SK-N-SH treated with all-trans-retinoic acid at 6 μM for 48 hours (cell line): Measurements from ENCODE around the gene DENND1A.
A peak's percentile ranks its signal among the peaks of the same experiment; 100 is the strongest.

Experiments
- BACH2 ChIP-seq: fragments of 250-450 bp; sonication (Bioruptor Pico); IDR thresholded peaks from 2 replicates; pipeline ENCODE4 v1.9.0; 2021; ENCODE audit warnings: mild to moderate bottlenecking, borderline replicate concordance
- CSDC2 ChIP-seq: fragments of 250-450 bp; sonication (Bioruptor Pico); IDR thresholded peaks from 2 replicates; pipeline ENCODE4 v1.5.0; 2020; ENCODE audit warnings: mild to moderate bottlenecking, moderate library complexity
- ESRRG ChIP-seq: fragments of 250-450 bp; sonication (Bioruptor Pico); IDR thresholded peaks from 2 replicates; pipeline ENCODE4 v1.6.1; 2021; ENCODE audit warnings: mild to moderate bottlenecking
- GLIS3 ChIP-seq: fragments of 250-450 bp; sonication (Bioruptor Pico); IDR thresholded peaks from 2 replicates; pipeline ENCODE4 v1.5.0; 2020; ENCODE audit warnings: mild to moderate bottlenecking, moderate library complexity
- OSR1 ChIP-seq: fragments of 250-450 bp; sonication (Bioruptor Pico); IDR thresholded peaks from 2 replicates; pipeline ENCODE4 v1.8.0; 2022; ENCODE audit warnings: moderate library complexity, mild to moderate bottlenecking, inconsistent platforms
- PATZ1 ChIP-seq: fragments of 250-450 bp; sonication (Bioruptor Pico); IDR thresholded peaks from 2 replicates; pipeline ENCODE4 v1.8.0; 2020; ENCODE audit warnings: mild to moderate bottlenecking, moderate library complexity, borderline replicate concordance
- SNAI2 ChIP-seq: fragments of 250-450 bp; sonication (Bioruptor Pico); IDR thresholded peaks from 2 replicates; pipeline ENCODE4 v1.5.0; 2020; ENCODE audit warnings: mild to moderate bottlenecking, moderate library complexity
- TOX ChIP-seq: fragments of 250-450 bp; sonication (Bioruptor Pico); IDR thresholded peaks from 2 replicates; pipeline ENCODE4 v1.8.0; 2021; ENCODE audit warnings: mild to moderate bottlenecking, moderate library complexity, borderline replicate concordance
- ZFP3 ChIP-seq: fragments of 250-450 bp; sonication (Bioruptor Pico); IDR thresholded peaks from 2 replicates; pipeline ENCODE4 v1.5.0; 2020; ENCODE audit warnings: mild to moderate bottlenecking, moderate library complexity
- ZFP30 ChIP-seq: fragments of 450-650 bp; formaldehyde crosslinking; IDR thresholded peaks from 2 replicates; pipeline ENCODE4 v1.5.0; 2022; ENCODE audit warnings: mild to moderate bottlenecking, moderate library complexity
- ZNF565 ChIP-seq: fragments of 450-650 bp; formaldehyde crosslinking; conservative IDR thresholded peaks from 2 replicates; pipeline ENCODE4 v1.5.0; 2020; ENCODE audit warnings: low read depth, mild to moderate bottlenecking, moderate library complexity
- ZNF8 ChIP-seq: fragments of 450-650 bp; formaldehyde crosslinking; IDR thresholded peaks from 2 replicates; pipeline ENCODE4 v1.5.0; 2020; ENCODE audit warnings: mild to moderate bottlenecking, moderate library complexity

- TF ChIP-seq BACH2 (CRISPR knock-in tag), result no peak
- TF ChIP-seq ESRRG (CRISPR knock-in tag), result no peak
- TF ChIP-seq ZFP30, result no peak
- TF ChIP-seq PATZ1 (CRISPR knock-in tag), result no peak
- TF ChIP-seq TOX, result no peak
- no peak for TF ChIP-seq OSR1
- no peak for TF ChIP-seq GLIS3 (CRISPR knock-in tag)
- peak; percentile 97 for TF ChIP-seq ZNF8
- TF ChIP-seq CSDC2, result no peak
- no peak for TF ChIP-seq ZFP3 (CRISPR knock-in tag)
- no peak for TF ChIP-seq SNAI2
- no peak for TF ChIP-seq ZNF565
These were observed 6.0 kb downstream of the DENND1A start for GRCh38 chr9:123923884-123924283.
